ENCODE data around the gene GMCL2.

GMCL2 gene

DNA sequence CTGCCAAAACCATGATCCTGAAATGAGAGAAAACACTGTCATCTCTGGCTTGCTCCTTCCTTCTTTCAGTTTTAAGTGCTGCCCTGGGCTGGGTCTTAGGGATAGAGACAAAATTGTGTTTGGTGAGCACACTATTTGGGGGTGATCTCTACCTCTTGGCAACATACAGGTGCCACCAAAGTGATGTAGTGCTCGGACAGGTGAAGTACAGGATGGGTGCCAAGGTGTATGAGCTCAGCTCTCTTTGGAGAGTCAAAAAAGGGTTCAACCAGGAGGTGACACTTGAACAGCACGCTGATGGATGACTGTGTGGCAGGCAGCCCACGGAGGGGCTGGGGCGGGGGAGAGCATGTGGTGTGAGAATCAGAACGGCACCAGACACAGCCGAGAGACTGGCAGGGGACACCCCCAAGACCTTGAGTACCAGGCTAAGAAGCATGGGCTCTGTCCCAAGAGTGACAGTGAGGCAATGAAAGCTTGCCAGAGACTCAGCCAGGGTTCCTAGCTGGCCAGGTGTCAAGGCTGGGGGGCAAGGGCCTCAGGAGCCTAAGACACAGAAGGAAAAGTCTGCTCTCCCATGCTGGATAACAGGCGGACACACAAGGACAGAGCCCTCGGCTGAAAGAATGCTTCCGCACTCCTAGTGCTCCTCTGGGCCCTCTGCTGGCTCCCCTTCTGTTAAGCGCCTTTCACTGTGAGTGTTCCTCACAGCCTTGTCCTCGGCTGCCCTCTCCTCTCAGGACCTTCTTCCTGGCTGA lies 36.0 kb downstream of the GMCL2 start:
- no peak overlapping the region for H3K9ac ChIP-seq (ENCODE audit: low read depth, low read length)
- H3K27ac ChIP-seq (ENCODE audit: low read depth, low read length), result no peak overlapping the region
- no peaks in the 10 kb centered on the region for H3K4me1 ChIP-seq (ENCODE audit: insufficient read depth, low read length)
- peaks cover 64% of the 10 kb centered on the region for H3K36me3 ChIP-seq (ENCODE audit: insufficient read depth, low read length)
- H3K4me3 ChIP-seq (ENCODE audit: low read length), result no peak overlapping the region
- H3K27me3 ChIP-seq (ENCODE audit: insufficient read depth, low read length), result no peaks in the 10 kb centered on the region
- WGBS, result 85% methylated on average over 11 of the region's 11 CpGs
- no peaks in the 10 kb centered on the region for H3K9me3 ChIP-seq (ENCODE audit: insufficient read depth, low read depth, low read length)

DNA sequence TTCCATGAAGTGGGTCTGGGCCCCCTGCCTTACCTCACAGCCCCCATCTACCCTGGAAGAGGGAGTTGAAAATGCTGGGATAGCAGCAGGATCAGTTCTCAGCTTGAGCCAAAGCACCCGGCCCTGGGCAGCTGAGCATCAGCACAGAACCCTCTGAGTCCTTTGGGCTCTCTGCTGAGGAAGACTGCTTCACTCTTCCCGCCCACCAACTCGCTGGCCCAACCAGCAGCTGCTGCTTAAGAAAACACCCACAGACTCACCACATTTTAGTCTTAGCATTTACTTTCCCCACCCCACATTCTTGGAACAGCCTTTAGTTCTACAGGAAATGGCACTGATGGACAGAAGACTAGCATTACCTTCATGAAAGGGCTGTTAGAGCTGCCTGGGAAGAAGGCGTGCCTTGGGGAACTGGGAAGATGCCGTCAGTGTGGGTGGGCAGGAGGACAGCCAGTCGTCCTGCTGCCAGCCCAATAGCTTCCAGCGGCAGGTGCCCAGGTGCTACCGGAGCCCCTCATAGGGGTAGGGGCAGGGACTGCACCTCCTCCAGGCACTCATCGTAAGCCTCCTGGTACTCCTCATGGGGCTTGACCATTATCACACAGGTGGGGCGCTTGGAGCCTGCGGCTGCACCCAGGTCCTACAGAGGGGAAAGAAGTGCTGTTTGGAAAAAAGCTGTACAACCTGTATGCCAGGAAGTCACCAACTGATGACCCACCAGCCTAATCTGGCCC lies 37.8 kb downstream of the GMCL2 start:
- Histone ChIP-seq H3K27me3 (ENCODE audit: insufficient read depth, low read length) (no peaks in the 10 kb centered on the region), H3K9me3 (ENCODE audit: insufficient read depth, low read depth, low read length) (no peaks in the 10 kb centered on the region), H3K27ac (ENCODE audit: low read depth, low read length) (no peak overlapping the region), H3K36me3 (ENCODE audit: insufficient read depth, low read length) (peaks cover 80% of the 10 kb centered on the region), H3K9ac (ENCODE audit: low read depth, low read length) (no peak overlapping the region), H3K4me1 (ENCODE audit: insufficient read depth, low read length) (no peaks in the 10 kb centered on the region), H3K4me3 (ENCODE audit: low read length) (no peak overlapping the region)
- WGBS, result 93% methylated on average over 11 of the region's 11 CpGs

DNA sequence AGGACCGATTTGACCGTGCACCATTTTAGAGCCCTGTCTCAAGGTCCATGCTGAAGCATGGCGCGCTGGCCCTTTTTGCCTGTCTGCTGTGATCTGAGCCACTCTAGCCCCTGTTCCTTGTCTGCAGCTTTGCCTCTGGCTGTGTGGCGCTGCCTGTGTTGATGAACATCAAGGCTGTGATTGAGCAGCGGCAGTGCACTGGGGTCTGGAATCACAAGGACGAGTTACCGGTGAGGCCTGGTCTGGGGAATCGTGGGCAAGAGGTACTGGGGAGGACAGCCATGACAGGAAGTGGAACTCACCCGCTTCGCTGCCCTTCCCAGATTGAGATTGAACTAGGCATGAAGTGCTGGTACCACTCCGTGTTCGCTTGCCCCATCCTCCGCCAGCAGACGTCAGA lies 39.8 kb downstream of the GMCL2 start:
- Histone ChIP-seq H3K9ac (ENCODE audit: low read depth, low read length) (no peak overlapping the region), H3K36me3 (ENCODE audit: insufficient read depth, low read length) (peaks cover 96% of the 10 kb centered on the region), H3K4me3 (ENCODE audit: low read length) (no peak overlapping the region), H3K27ac (ENCODE audit: low read depth, low read length) (no peak overlapping the region), H3K27me3 (ENCODE audit: insufficient read depth, low read length) (no peaks in the 10 kb centered on the region), H3K4me1 (ENCODE audit: insufficient read depth, low read length) (no peaks in the 10 kb centered on the region), H3K9me3 (ENCODE audit: insufficient read depth, low read depth, low read length) (no peaks in the 10 kb centered on the region)
- 89% methylated on average over 15 of the region's 15 CpGs for WGBS

DNA sequence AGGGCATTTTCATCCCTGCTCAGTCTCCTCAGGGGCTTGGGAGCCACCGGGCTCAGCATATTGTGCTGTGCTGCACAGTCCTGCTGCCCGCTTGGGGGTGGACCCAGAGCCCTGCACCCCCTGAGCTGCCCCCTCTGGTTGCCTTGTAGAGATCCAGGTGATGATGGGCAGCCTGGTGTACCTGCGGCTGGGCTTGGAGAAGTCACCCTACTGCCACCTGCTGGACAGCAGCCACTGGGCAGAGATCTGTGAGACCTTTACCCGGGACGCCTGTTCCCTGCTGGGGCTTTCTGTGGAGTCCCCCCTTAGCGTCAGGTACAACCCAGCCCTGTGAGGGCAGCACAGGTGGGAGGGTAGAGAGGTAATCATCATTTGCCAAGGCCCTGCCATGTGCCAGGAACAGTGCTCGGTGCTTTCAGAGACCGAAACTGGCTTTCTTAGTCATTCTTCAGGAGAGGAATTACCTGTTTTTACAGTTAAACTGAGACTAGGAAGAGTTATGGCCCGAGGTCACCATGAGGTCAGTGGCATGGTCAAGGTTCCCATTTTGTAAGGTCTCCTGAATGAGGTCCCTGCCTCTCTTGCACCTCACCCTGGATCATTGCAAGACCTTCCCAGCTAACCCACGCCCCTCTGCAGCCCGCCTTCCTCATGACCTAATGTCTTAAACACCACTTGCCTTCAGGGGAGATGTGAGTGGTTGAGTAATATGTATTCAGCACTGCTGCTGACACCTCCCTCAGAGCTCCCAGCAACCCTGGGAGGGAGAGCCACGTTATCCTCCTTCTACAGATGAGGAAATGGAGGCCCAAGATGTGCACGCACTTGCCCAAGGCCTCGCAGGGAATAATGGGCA lies 41.0 kb downstream of the GMCL2 start:
- Histone ChIP-seq H3K4me3 (ENCODE audit: low read length) (no peak overlapping the region), H3K27me3 (ENCODE audit: insufficient read depth, low read length) (no peaks in the 10 kb centered on the region), H3K27ac (ENCODE audit: low read depth, low read length) (no peak overlapping the region), H3K9ac (ENCODE audit: low read depth, low read length) (no peak overlapping the region), H3K36me3 (ENCODE audit: insufficient read depth, low read length) (peaks cover 98% of the 10 kb centered on the region), H3K4me1 (ENCODE audit: insufficient read depth, low read length) (no peaks in the 10 kb centered on the region), H3K9me3 (ENCODE audit: insufficient read depth, low read depth, low read length) (no peaks in the 10 kb centered on the region)
- WGBS, result 71% methylated on average over 13 of the region's 14 CpGs

DNA sequence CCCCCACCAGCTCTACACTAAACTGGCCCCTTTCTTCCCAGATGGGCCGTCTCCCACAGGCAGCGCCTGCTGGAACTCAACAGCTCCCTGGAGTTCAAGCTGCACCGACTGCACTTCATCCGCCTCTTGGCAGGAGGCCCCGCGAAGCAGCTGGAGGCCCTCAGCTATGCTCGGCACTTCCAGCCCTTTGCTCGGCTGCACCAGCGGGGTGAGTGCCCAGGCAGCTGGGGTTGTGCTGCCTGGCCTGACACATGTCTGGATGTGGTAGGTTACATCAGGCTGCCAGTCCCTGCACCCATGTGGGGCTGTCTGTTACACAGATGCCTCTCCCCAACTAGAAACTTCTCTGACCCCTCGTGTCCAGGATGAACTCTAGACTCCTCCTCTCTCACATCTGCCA lies 43.3 kb downstream of the GMCL2 start:
- Histone ChIP-seq H3K4me1 (ENCODE audit: insufficient read depth, low read length) (no peaks in the 10 kb centered on the region), H3K27me3 (ENCODE audit: insufficient read depth, low read length) (no peaks in the 10 kb centered on the region), H3K4me3 (ENCODE audit: low read length) (no peak overlapping the region), H3K36me3 (ENCODE audit: insufficient read depth, low read length) (peaks cover 96% of the 10 kb centered on the region), H3K9me3 (ENCODE audit: insufficient read depth, low read depth, low read length) (no peaks in the 10 kb centered on the region), H3K27ac (ENCODE audit: low read depth, low read length) (no peak overlapping the region), H3K9ac (ENCODE audit: low read depth, low read length) (no peak overlapping the region)
- WGBS, result 94% methylated on average over 10 of the region's 10 CpGs

DNA sequence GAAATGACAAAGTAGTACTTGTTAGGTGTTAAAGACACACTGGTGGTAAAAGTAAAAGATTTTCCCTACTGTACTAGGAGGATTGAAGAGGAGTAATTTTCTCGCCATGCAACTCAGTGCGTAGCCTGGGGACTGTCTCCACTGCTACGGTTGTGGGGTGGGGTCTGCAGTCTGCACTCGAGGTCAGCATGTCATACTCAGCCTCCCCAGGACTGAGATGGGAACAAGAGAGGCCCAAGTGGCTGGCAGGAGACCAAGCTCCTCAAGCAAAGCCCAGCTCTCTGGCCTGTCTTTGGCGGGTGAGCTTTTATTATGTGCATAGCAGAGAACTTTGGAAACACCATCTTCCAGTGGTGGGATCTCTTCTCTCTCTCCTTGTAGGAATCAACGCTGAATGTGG lies 43.9 kb downstream of the GMCL2 start:
- Histone ChIP-seq H3K36me3 (ENCODE audit: insufficient read depth, low read length) (peaks cover 96% of the 10 kb centered on the region), H3K4me1 (ENCODE audit: insufficient read depth, low read length) (no peaks in the 10 kb centered on the region), H3K4me3 (ENCODE audit: low read length) (no peak overlapping the region), H3K9me3 (ENCODE audit: insufficient read depth, low read depth, low read length) (no peaks in the 10 kb centered on the region), H3K9ac (ENCODE audit: low read depth, low read length) (no peak overlapping the region), H3K27ac (ENCODE audit: low read depth, low read length) (no peak overlapping the region), H3K27me3 (ENCODE audit: insufficient read depth, low read length) (no peaks in the 10 kb centered on the region)
- WGBS, result 96% methylated on average over 6 of the region's 6 CpGs

DNA sequence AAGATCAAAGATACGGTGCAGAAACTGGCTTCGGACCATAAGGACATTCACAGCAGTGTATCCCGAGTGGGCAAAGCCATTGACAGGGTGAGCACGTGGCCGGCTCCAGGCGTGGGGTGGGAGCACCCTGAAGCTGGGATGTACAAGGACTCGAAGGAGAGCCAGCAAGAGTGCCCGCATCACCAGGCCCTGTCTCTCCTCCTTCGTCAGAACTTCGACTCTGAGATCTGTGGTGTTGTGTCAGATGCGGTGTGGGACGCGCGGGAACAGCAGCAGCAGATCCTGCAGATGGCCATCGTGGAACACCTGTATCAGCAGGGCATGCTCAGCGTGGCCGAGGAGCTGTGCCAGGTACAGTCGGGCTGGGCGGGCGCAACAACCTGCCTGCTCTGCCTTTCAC lies 44.5 kb downstream of the GMCL2 start:
- Histone ChIP-seq H3K27me3 (ENCODE audit: insufficient read depth, low read length) (no peaks in the 10 kb centered on the region), H3K36me3 (ENCODE audit: insufficient read depth, low read length) (peaks cover 96% of the 10 kb centered on the region), H3K4me3 (ENCODE audit: low read length) (no peak overlapping the region), H3K4me1 (ENCODE audit: insufficient read depth, low read length) (no peaks in the 10 kb centered on the region), H3K9ac (ENCODE audit: low read depth, low read length) (no peak overlapping the region), H3K9me3 (ENCODE audit: insufficient read depth, low read depth, low read length) (no peaks in the 10 kb centered on the region), H3K27ac (ENCODE audit: low read depth, low read length) (no peak overlapping the region)
- WGBS, result 96% methylated on average over 20 of the region's 20 CpGs

DNA sequence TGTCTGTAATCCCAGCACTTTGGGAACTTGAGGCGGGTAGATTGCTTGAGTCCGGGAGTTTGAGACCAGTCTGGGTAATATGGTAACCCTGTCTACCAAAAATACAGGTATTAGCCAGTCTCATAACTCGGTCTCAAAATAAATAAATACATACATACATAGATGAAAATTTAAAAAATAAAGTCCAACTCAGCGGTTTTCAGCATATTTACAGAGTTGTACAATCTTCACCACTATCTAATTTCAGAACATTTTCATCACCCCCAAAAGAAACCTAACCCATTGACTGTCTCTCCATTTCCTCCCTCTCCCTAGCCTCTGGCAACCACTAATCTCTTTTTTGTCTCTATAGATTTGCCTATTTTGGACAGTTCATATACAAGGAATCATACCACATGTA lies 45.6 kb downstream of the GMCL2 start:
- peaks cover 95% of the 10 kb centered on the region for H3K36me3 ChIP-seq (ENCODE audit: insufficient read depth, low read length)
- 93% methylated on average over 4 of the region's 4 CpGs for WGBS
- H3K27me3 ChIP-seq (ENCODE audit: insufficient read depth, low read length), result no peaks in the 10 kb centered on the region
- no peaks in the 10 kb centered on the region for H3K4me1 ChIP-seq (ENCODE audit: insufficient read depth, low read length)
- H3K9me3 ChIP-seq (ENCODE audit: insufficient read depth, low read depth, low read length), result no peaks in the 10 kb centered on the region
- no peak overlapping the region for H3K9ac ChIP-seq (ENCODE audit: low read depth, low read length)
- H3K4me3 ChIP-seq (ENCODE audit: low read length), result no peak overlapping the region
- no peak overlapping the region for H3K27ac ChIP-seq (ENCODE audit: low read depth, low read length)

DNA sequence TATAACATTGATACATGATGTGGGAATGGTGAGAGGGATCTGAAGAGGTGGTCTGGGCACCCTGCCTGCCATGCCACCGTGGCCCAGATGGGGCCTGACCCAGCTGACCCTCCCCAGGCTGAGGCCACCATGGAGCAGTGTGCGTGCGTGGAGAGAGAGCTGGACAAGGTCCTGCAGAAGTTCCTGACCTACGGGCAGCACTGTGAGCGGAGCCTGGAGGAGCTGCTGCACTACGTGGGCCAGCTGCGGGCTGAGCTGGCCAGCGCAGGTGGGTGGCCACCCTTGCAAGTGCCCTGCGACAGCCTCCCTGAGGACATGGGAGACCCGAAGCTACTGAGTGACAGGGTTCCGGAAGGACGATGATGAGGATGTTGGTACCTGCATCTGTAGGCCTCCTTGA lies 49.2 kb downstream of the GMCL2 start:
- Histone ChIP-seq H3K9me3 (ENCODE audit: insufficient read depth, low read depth, low read length) (no peaks in the 10 kb centered on the region), H3K9ac (ENCODE audit: low read depth, low read length) (no peak overlapping the region), H3K27me3 (ENCODE audit: insufficient read depth, low read length) (no peaks in the 10 kb centered on the region), H3K36me3 (ENCODE audit: insufficient read depth, low read length) (peaks cover 88% of the 10 kb centered on the region), H3K4me1 (ENCODE audit: insufficient read depth, low read length) (no peaks in the 10 kb centered on the region), H3K4me3 (ENCODE audit: low read length) (no peak overlapping the region), H3K27ac (ENCODE audit: low read depth, low read length) (no peak overlapping the region)
- 96% methylated on average over 12 of the region's 12 CpGs for WGBS

DNA sequence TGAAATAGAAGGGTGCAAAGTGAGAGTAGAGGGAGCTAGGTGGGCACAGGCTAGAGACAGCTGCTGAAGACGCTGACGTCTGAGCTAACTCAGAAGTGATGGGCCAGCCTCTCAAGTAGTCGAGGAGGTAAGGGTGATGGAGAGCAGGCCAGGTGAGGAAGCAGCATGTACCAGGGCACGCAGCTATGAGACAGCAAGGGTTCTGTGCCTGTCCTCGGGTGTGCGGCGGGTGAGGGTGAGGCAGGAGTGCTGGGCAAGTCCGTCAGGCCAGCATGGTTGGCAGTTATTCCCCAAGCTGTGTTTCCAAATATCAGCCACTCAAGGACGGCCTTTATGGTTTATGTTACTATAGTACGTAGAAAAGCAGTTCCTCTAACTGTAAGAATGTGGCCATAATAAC lies 50.2 kb downstream of the GMCL2 start:
- Histone ChIP-seq H3K9ac (ENCODE audit: low read depth, low read length) (no peak overlapping the region), H3K4me1 (ENCODE audit: insufficient read depth, low read length) (no peaks in the 10 kb centered on the region), H3K27ac (ENCODE audit: low read depth, low read length) (no peak overlapping the region), H3K4me3 (ENCODE audit: low read length) (no peak overlapping the region), H3K27me3 (ENCODE audit: insufficient read depth, low read length) (no peaks in the 10 kb centered on the region), H3K36me3 (ENCODE audit: insufficient read depth, low read length) (peaks cover 78% of the 10 kb centered on the region), H3K9me3 (ENCODE audit: insufficient read depth, low read depth, low read length) (no peaks in the 10 kb centered on the region)
- 91% methylated on average over 10 of the region's 10 CpGs for WGBS
